Ammon's horn (tissue), 1 donor: ENCODE measurements around the gene RNGTT.
A peak's percentile ranks its signal among the peaks of the same experiment; 100 is the strongest.
"Not testable (repeated sequence)": the region's sequence is repeated elsewhere in the genome, so short reads cannot be mapped to it uniquely, and the experiment has no call there.

Experiments used
- DNase-seq: peaks from one replicate; pipeline ENCODE4 v3.0.0-alpha.2; 2016; ENCODE audit warnings: low spot score

RNGTT gene

DNA sequence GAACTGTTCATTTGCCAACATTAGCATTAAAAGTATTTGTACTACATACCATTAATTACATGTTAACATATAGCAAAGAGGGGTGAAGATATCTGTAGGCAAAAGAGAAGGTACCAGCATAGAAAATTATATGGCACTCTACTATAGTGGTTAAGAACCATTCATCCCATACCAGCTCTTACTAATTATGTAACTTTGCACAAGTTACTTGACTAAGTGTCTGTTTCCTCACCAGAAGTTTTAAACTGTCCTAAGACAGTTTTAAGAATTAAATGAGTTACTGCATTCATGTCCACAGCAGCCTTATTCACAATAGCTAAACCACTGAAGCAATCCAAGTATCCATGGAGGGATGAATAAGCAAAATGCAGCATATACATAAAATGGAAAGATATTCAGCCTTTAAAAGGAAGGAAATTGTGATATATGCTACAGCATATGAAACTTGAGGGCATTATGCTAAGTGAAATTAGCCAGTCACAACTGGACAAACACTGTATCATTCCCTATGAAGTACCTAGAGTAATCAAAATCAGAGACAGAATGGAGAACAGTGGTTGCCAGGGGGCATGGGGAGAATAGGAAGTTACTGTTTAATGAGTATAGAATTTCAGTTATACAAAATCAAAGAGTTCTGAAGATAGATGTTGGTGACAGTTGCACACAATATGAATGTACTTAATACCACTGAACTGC, 98.9 kb downstream of the RNGTT start:
- DNase-seq = no peak

DNA sequence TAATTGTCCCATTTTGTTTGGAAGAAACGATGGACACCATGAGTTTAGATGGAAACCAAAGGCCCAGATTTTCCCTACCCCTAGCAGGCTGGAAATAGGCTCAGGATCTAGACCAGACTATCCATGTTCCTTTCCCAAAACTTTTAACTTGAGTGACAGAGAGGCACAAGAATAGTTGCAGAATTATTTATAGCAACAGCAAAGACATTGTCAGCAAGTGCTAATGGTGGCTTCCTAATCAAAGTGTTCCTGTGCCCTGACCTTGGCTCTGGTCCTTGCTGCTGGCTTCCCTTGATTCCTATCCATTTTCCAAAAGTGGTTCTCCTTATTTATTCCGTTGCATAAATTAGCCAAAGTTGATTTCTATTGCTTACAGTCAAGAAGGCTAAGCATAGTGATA, 103.1 kb downstream of the RNGTT start:
- no peak for DNase-seq

DNA sequence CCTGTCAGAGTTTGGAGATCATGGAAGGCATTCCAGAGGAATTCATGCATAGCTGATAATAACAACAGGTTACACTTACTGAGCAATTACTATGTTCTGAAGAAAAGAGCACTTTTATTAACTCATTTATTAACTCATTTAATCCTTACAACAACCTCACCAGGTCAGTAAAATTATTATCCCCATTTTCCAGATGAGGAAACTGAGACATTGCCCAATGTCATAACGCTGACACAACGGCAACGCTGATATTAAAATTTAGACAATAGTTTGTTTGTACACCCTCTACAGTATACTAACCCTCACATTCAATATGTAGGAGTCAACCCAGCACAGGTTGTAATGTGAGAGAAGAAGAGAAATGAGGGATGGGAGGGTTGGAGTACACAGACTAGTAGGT, 105.0 kb downstream of the RNGTT start:
- DNase-seq = no peak

DNA sequence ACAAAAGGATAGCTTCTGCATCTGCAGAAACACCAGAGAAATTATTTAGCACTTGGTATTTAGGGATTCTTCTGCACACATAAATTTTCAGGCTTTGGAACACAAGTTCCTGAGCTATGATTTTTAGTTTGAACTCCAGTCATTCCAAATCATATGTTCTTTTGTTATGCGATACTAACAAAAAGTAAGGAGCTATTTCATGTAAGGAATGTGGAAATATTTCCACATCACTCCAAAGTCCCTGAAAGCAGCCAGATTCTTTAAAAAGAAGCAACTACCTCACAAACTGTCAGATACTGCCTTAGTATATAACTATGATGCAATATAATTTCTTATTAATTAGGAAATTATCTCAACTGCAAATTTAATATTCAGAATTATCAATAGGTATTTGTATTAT, 106.9 kb downstream of the RNGTT start:
- no peak for DNase-seq

DNA sequence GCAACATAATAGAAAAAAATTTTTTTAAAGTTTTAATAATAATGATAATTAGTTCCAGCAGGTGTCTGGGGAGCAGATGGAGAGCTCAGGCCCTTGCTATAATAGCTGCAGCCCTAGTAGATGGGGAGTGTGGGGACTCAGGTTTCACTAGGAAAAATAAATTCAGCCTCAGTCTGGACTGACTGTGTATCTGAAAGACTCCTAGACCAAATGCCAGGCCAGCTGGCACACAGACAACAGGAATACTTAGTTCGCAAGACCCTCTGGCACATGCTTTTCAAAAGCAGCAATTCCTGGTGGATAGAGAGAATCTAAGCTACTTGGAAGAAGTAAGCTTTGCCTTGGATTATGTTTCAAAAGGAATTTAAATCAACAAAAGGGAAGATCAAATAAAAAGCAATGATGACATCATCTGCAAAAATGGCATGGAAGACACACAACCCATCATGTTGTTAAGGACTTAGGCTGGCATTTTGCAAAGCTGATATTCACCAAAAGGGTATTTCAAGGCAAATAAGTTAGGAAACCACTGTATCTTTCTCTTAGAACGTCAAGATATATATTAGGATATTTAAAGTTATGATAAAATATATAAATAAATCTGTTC, 107.8 kb downstream of the RNGTT start:
- peak; percentile 3 for DNase-seq

DNA sequence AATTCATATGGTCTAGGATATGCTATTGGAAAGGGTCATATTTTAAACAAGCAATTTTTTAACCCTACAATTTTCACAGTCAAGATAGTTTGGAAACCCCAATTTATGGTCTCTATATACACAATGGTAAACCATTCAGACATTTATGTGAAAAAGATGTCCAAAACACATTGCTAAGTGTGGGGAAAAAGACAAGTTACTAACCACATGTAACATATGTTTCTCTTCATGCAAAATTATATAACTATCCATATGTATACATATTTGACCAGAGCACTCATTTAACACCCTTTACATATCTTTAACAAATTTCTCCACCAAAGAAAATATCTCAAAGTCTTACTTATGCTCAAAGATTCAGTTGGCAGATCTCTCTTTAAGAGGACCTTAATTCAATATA, 110.6 kb downstream of the RNGTT start:
- no peak for DNase-seq

DNA sequence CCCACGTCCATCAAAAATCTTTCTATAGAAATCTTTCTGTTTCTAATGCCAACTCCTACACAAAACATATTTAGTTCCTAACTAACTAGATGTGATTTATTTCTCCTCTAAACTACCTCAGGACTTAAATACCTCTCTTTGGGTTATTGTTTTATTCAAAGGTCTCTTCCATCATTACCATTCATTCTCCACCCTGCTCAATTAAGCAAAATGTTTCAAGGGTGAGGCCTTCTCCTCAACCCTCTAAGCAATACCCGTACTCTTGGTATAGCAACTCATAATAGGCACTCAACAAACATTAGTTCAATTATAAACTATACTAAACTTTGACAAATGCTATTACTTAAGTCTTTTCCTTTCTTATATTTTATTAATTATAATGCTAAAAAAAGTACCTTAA, 111.4 kb downstream of the RNGTT start:
- DNase-seq = no peak

DNA sequence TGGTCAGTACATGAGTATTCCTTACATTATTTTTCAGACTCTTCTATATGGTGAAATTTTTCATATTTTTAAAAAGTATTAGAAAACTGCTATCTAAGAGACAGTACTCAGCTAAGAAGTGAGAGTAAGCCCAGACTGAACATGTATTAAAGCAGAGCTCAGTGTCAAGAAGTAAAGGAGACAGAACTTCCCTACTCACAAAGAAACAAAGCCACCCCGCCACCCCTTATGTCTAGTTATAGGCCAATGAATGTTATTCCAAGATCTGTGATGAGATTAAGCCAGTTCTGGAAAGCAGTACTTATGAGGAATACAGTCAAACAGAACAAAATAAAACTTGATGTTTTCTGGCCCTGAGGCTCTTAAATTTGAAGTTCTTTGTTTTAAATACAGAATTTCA, 114.5 kb downstream of the RNGTT start:
- DNase-seq = no peak

DNA sequence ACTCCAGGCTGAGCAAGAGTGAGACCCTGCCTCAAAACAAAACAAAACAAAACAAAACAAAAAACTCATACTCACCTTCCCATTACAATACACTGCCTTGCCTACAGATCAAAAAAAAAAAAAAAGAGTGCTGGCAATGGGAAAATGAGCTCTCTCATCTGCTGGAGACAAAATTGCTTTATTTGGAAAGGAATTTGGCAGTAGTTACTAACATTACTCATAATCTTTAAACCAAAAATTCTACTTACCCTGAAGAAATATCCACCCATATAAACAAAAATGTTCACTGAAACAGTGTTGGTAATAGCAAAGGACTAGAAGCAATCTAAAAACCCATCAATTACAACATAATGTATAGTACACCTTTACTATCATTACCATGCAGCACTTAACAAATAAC, 120.4 kb downstream of the RNGTT start:
- DNase-seq = peak; percentile 2

DNA sequence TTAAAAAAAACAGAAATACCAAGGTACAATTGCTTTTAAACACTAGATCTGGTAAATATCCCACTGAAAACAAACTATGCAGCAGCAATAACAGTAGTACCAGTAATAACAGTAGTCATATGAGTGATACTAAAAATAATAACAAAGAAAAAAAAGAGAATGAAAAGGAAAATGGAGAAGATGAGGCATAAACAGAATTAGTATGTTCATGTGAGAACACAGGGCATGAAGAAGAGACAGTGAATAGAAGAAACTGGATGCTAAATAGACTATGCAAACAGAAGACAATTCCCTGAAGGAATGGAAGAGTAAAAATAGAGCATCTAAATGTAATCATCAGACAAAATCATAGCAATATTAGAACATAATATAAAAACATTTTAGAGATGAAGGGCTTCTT, 121.1 kb downstream of the RNGTT start:
- no peak for DNase-seq

DNA sequence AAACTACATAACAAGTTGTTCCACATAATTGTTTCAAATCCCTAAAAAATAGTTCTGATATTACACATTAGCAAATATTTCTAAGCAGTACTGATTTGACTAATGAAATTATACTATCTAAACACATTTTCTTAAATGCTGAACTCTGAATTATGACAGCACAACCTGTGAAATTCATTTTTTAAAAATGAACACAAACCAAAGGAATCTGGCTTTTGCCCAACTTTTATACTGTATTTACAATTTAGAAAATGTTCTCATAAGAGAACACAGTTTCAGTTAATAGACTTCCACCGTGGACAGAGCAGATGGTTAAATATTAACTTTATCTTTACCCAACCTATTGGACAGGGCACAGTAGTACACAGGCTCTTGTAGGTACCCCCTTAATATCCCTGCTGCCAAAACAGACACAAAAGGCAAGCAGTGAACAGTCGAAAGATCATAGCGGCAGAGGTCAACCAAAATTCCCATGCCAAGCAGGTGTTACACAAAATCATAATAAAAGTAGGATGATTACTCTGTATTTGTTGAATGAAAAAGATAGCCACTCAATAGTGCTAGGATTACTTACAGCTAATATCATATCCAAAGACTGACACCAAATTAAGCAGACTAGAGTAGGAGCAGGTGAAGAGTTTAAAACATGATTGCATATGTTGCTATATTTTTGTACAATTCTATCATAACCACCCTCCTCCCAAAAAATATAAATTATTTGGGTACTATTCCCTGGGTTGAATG, 122.5 kb downstream of the RNGTT start:
- no peak for DNase-seq

DNA sequence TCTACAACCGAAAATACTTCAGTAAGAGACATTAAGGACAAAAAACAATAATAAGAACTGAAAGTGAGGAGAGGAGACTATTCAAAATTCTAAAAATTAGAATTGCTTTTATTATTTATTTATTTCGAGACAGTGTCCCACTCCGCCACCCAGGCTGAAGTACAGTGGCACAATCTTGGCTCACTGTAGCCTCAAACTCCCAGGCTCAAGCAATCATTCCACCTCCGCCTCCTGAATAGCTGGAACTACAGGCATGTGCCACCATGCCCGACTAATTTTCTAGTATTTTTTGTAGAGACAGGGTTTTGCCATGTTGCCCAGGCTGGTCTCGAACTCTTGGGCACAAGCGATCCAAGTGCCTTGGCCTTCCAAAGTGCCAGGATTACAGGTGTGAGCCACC, 123.1 kb downstream of the RNGTT start:
- DNase-seq = no peak

DNA sequence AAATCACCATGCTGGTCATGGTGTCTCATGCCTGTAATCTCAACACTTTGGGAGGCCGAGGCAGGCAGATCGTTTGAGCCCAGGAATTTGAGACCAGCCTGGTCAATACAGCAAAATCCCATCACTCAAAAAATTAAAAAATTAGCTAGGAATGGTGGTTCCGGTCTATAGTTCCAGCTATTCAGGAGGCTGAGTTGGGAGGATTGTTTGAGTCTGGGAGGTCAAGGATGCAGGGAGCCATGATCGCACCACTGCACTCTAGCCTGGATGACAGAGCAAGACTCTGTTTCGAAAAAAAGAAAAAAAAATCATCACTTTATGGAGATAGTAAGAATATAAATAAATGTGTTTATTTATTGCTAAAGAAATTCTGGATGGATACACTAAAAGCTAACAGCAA, 124.1 kb downstream of the RNGTT start:
- DNase-seq = no peak

DNA sequence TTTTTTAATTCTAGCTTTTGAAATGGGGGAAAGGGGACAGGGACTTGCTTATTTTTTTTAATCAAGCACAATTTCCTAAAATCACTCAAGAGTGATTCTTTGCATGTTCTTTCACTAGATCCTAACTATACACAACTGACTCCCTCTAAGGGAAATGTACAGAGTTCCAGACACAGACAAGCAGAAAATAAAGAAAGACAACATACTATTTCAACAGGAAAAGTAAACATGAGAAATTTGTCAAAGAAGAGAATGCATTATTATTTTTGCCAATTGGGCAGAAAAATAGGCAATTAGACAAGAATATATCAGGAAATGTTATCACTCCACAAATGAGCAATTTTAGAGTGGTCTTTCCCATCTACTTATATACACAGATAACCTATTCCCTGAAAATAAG, 128.2 kb downstream of the RNGTT start:
- DNase-seq = no peak

DNA sequence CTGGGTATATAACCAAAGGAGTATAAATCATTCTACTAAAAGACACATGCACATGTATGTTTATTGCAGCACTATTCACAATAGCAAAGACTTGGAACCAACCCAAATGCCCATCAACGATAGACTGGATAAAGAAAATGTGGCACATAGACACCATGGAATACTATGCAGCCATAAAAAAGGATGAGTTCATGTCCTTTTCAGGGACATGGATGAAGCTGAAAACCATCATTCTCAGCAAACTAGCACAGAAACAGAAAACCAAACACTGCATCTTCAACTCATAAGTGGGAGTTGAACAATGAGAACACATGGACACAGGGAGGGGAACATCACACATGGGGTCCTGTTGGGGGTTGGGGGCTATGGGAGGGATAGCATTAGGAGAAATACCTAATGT, 130.3 kb downstream of the RNGTT start:
- not testable (repeated sequence) for DNase-seq

DNA sequence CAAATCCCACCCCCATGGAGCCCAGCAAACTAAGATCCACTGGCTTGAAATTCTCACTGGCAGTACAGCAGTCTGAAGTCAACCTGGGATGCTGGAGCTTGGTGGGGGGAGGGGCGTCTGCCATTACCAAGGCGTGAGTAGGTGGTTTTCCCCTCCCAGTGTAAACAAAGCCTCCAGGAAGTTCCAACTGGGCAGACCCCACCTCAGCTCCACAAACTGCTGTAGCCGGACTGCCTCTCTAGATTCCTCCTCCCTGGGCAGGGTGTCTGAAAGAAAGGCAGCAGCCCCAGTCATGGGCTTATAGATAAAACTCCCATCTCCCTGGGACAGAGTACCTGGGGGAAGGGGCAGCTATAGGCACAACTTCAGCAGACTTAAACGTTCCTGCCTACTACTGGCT, 135.8 kb downstream of the RNGTT start:
- DNase-seq = not testable (repeated sequence)

DNA sequence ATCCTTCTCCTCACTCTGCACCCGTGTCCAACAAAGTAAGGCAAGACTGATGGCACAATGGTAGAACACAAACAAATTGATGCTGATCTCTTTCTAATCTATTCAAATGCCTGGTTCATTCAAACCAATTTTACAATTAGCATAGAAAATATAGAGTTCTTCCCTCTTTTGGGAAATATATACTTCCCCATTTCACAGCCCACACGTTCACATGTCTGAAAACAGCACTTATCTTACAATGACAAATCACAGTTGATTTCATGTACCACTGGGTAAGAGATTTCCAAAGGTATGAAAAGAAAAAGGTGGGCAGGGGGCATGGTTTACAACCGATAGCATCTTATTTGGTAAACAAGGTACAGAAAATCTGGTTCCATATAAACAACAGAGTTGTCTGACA, 137.6 kb downstream of the RNGTT start:
- DNase-seq = no peak

DNA sequence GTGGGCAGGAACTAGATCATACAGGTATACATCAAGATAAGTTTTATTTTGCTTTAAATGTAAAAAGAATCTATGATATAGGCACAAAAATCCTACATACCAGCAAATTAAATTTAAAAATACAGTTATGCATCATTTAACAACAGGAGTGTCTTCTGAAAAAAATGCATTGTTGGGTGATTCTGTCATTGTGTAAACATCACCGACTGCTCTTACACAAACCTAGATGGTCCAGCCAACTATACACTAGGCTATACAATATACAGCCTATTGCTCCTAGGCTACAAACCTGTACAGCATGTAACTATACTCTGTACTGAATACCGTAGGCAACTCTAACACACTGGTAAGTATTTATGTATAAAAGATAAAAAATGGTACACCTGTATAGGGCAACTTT, 139.4 kb downstream of the RNGTT start:
- no peak for DNase-seq

DNA sequence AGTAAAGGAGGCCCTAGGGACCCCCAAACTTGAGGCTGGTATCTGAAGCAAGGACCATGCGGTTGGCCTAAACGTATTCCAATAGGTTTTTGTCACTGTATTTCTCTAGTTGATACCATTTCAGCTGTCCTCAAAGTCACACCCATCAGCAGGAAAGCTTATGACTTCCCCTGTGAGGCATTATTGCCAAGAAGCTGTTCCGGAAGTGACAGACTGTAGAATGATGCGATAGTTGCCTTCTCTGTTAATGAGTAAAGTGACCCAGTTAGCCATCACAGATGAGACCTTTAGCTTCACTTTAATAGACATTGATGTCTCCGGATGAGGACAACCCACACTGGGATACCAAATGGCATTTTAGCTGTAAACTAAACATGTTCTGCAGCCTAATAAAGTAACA, 147.9 kb downstream of the RNGTT start:
- DNase-seq = no peak

DNA sequence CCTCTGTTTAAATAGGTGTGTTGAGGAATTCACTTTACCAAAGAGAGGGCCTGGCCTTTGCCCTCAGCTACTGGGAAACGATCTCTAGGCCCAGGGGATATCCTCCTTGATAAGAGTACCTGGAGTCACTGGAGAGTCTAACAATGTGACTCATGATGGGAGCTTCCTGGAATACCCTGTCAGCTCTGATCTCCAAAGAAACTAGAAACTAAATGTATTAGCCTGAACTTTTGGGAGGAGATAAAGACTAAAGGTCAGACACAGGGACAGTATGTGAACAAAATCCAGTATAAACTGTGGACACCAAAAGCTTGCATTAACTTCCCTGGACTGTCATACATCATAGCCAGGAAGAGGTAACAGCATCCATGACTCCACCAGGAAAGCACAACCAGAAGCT, 148.5 kb downstream of the RNGTT start:
- DNase-seq = no peak

DNA sequence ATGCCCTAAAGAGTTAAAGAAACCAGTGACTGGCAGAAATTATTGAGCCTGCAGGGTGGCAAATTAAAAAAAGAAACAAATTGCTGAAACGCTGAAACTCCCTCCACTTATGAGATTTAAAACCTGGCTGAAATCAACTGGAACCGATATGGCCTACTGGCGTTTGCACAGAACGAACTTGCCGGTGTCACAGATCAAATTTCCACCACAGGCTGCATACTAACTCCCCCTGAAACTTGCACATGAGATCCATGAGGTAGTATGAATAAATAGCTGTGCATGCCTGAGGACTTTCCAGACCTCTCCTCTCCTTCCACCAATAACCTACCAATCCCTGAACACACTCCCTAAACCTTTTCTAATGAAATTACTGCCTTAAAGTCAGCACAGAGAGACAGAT, 150.4 kb downstream of the RNGTT start:
- no peak for DNase-seq

DNA sequence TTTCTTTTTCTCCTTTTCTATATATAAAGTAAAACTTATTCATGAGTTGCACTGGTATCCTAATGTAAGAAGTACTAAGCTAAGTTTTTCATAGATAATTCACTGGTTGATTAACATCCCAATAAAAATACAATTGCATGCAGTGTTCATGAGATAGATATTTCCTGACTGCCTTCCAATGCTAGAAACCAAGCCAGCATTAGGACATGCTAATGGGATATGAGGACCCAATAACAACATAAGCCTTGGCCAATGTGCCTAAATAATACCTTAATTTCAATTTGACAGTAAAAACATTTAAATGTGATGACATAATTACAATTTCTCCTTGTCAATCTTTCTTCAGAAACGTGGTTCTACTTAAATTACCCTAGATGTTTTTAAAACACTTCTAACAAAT, 152.7 kb downstream of the RNGTT start:
- DNase-seq = no peak

DNA sequence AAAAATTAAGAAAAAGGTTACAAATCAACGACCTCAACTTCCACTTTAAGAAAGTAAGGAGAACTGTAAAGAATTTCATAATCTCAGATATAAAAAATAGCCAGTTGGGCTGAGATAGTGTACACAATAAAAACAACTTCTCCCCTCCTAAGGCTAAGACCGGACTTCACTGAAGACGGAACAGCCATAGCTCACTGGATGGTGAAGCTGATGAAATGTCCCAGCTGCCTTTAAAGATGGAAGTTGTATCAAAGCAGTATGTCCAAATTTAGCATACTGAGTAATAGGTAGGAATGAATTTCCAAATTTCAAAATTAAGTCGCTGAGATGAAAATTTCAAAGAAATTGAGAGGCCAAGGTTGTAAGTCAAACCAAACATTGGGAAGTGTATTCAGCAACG, 153.3 kb downstream of the RNGTT start:
- DNase-seq = no peak

DNA sequence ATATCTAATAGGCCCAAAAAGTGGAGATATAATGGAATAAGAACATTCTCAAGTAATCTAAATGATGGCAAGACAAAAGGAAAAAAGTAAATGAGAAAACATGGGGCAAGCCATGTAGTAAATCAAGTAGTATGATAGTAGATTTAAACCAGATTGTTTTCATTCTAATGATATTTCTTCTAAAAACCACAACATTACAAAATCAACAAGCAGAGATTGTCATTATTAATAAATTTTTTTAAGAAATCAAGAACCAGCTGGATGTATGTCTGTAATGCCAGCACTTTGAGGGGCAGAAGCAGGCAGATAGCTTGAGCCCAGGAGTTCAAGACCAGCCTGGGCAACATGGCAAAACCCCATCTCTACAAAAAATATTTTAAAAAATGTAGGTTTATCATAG, 155.0 kb downstream of the RNGTT start:
- no peak for DNase-seq
